ENCODE measurements around the gene CABLES2.

Gene CABLES2

GRCh38 chr20:62350629-62351422, 56.3 kb downstream of the CABLES2 start:
- no peak for DNase-seq (ENCODE audit: low read depth, low spot score)

- DNase-seq (ENCODE audit: low read depth, low spot score): no peak
Measured at GRCh38 chr20:62350098-62350628, 56.9 kb downstream of the CABLES2 start.

- DNase-seq (ENCODE audit: low read depth, low spot score): no peak
Measured at GRCh38 chr20:62349556-62350097, 57.5 kb downstream of the CABLES2 start.

GRCh38 chr20:62348604-62349003, 58.5 kb downstream of the CABLES2 start:
- no peak for DNase-seq (ENCODE audit: low read depth, low spot score)

GRCh38 chr20:62347445-62347844, 59.6 kb downstream of the CABLES2 start:
- no peak for DNase-seq (ENCODE audit: low read depth, low spot score)

GRCh38 chr20:62347151-62347404, 60.0 kb downstream of the CABLES2 start:
- no peak for DNase-seq (ENCODE audit: low read depth, low spot score)

- no peak for DNase-seq (ENCODE audit: low read depth, low spot score)
Measured at GRCh38 chr20:62346398-62347150, 60.5 kb downstream of the CABLES2 start.

- DNase-seq (ENCODE audit: low read depth, low spot score): no peak
Measured at GRCh38 chr20:62345681-62346370, 61.3 kb downstream of the CABLES2 start.

- DNase-seq (ENCODE audit: low read depth, low spot score): no peak
Measured at GRCh38 chr20:62344782-62345181, 62.3 kb downstream of the CABLES2 start.

- no peak for DNase-seq (ENCODE audit: low read depth, low spot score)
Measured at GRCh38 chr20:62344092-62344491, 63.0 kb downstream of the CABLES2 start.

GRCh38 chr20:62342910-62343309, 64.2 kb downstream of the CABLES2 start:
- DNase-seq (ENCODE audit: low read depth, low spot score): no peak

GRCh38 chr20:62339647-62340062, 67.4 kb downstream of the CABLES2 start:
- no peak for DNase-seq (ENCODE audit: low read depth, low spot score)

All from brain pericyte (primary cell).